ENCODE data around the gene PPP1R26. TPM values are rescaled to one million over a fixed set of nuclear protein-coding genes. Genes with fewer than 3 reads are reported as not detected.
"Not testable (repeated sequence)": the region's sequence is repeated elsewhere in the genome, so short reads cannot be mapped to it uniquely, and the experiment has no call there.

Gene PPP1R26
- total RNA-seq, 1 donor from 2014 or later, result 25.5 TPM

GRCh38 chr9:135526730-135527571, 47.4 kb downstream of the PPP1R26 start:
- peak; percentile 5 to 52 for DNase-seq (ENCODE audit: low spot score in 2 of 2)
- Histone ChIP-seq H3K27me3 (no peaks in the 10 kb centered on the region), H3K9me3 (no peaks in the 10 kb centered on the region)

GRCh38 chr9:135528842-135529435, 49.4 kb downstream of the PPP1R26 start:
- H3K9me3 ChIP-seq; H3K27ac ChIP-seq; H3K4me1 ChIP-seq; H3K27me3 ChIP-seq; H3K4me3 ChIP-seq; DNase-seq (ENCODE audit: low spot score in 2 of 2); intact Hi-C loops (cut with DNase I); H3K36me3 ChIP-seq: not testable (repeated sequence)

More at GRCh38 chr9:135526730-135527571, 47.4 kb downstream of the PPP1R26 start:
- Histone ChIP-seq H3K36me3 (no peaks in the 10 kb centered on the region), H3K27ac (no peak overlapping the region), H3K4me3 (no peak overlapping the region), H3K4me1 (no peaks in the 10 kb centered on the region)
- intact Hi-C loops (cut with DNase I), result no loop called here
- no peak for TF ChIP-seq CTCF (IDR thresholded peaks at IDR 0.05)

- H3K36me3 ChIP-seq, result no peaks in the 10 kb centered on the region
- H3K9me3 ChIP-seq, result no peaks in the 10 kb centered on the region
- TF ChIP-seq CTCF (IDR thresholded peaks at IDR 0.05), result no peak
- no peak overlapping the region for H3K4me3 ChIP-seq
- H3K4me1 ChIP-seq, result no peaks in the 10 kb centered on the region
- no peaks in the 10 kb centered on the region for H3K27me3 ChIP-seq
- peak in 1 of 2 donors; percentile 31 for DNase-seq (ENCODE audit: low spot score in 2 of 2)
- H3K27ac ChIP-seq, result no peak overlapping the region
- intact Hi-C loops (cut with DNase I), result no loop called here
Measured at GRCh38 chr9:135530146-135530545, 50.6 kb downstream of the PPP1R26 start.

- no peaks in the 10 kb centered on the region for H3K9me3 ChIP-seq
- H3K27ac ChIP-seq, result no peak overlapping the region
- TF ChIP-seq CTCF (IDR thresholded peaks at IDR 0.05), result no peak
- intact Hi-C loops (cut with DNase I), result no loop called here
- H3K36me3 ChIP-seq, result no peaks in the 10 kb centered on the region
- DNase-seq (ENCODE audit: low spot score in 2 of 2), result peak in 1 of 2 donors; percentile 51
- no peaks in the 10 kb centered on the region for H3K27me3 ChIP-seq
- no peaks in the 10 kb centered on the region for H3K4me1 ChIP-seq
- H3K4me3 ChIP-seq, result no peak overlapping the region
Measured at GRCh38 chr9:135531096-135531495, 51.5 kb downstream of the PPP1R26 start.

- TF ChIP-seq CTCF (IDR thresholded peaks at IDR 0.05), result no peak
- no peak for DNase-seq (ENCODE audit: low spot score in 2 of 2)
- Histone ChIP-seq H3K4me1 (no peaks in the 10 kb centered on the region), H3K27me3 (no peaks in the 10 kb centered on the region), H3K27ac (no peak overlapping the region), H3K36me3 (no peaks in the 10 kb centered on the region), H3K9me3 (no peaks in the 10 kb centered on the region), H3K4me3 (no peak overlapping the region)
- intact Hi-C loops (cut with DNase I), result no loop called here
Measured at GRCh38 chr9:135533113-135533512, 53.5 kb downstream of the PPP1R26 start.

GRCh38 chr9:135533674-135534073, 54.1 kb downstream of the PPP1R26 start:
- intact Hi-C loops (cut with DNase I), result no loop called here
- Histone ChIP-seq H3K4me3 (no peak overlapping the region), H3K27me3 (no peaks in the 10 kb centered on the region), H3K9me3 (no peaks in the 10 kb centered on the region), H3K27ac (no peak overlapping the region), H3K4me1 (no peaks in the 10 kb centered on the region), H3K36me3 (no peaks in the 10 kb centered on the region)
- no peak for TF ChIP-seq CTCF (IDR thresholded peaks at IDR 0.05)
- DNase-seq (ENCODE audit: low spot score in 2 of 2), result peak in 1 of 2 donors; percentile 52

GRCh38 chr9:135534192-135534711, 54.7 kb downstream of the PPP1R26 start:
- H3K4me1 ChIP-seq; H3K4me3 ChIP-seq; H3K27me3 ChIP-seq; intact Hi-C loops (cut with DNase I); DNase-seq (ENCODE audit: low spot score in 2 of 2); H3K9me3 ChIP-seq; H3K27ac ChIP-seq; H3K36me3 ChIP-seq: not testable (repeated sequence)

GRCh38 chr9:135534826-135535225, 55.2 kb downstream of the PPP1R26 start:
- H3K4me3 ChIP-seq; DNase-seq (ENCODE audit: low spot score in 2 of 2); H3K9me3 ChIP-seq; H3K27ac ChIP-seq; H3K27me3 ChIP-seq; H3K36me3 ChIP-seq; intact Hi-C loops (cut with DNase I); H3K4me1 ChIP-seq: not testable (repeated sequence)

GRCh38 chr9:135535631-135536030, 56.0 kb downstream of the PPP1R26 start:
- H3K9me3 ChIP-seq; DNase-seq (ENCODE audit: low spot score in 2 of 2); H3K27me3 ChIP-seq; H3K4me3 ChIP-seq; intact Hi-C loops (cut with DNase I); H3K36me3 ChIP-seq; H3K4me1 ChIP-seq; H3K27ac ChIP-seq: not testable (repeated sequence)
